Progenitor cell of endocrine pancreas (in vitro differentiated cells): ENCODE measurements around the gene CHGA. TPM values are rescaled to one million over a fixed set of nuclear protein-coding genes. Genes with fewer than 3 reads are reported as not detected.

ENCODE experiments used
- DNase-seq: peaks from one replicate; pipeline ENCODE4 v3.0.0; 2021; ENCODE audit warnings: low spot score; ENCODE audit not compliant: unreplicated experiment
- H3K27ac Mint-ChIP-seq: 2 replicates; pipeline ENCODE4 v1.8.0; 2021; ENCODE audit warnings: mild to moderate bottlenecking, moderate library complexity, mixed read lengths
- H3K27me3 Mint-ChIP-seq: 2 replicates; pipeline ENCODE4 v1.8.0; 2021; ENCODE audit warnings: mixed read lengths
- H3K36me3 Mint-ChIP-seq: 2 replicates; pipeline ENCODE4 v1.8.0; 2022; ENCODE audit warnings: mixed read lengths; ENCODE audit not compliant: insufficient read depth
- H3K4me1 Mint-ChIP-seq: 2 replicates; pipeline ENCODE4 v1.8.0; 2021; ENCODE audit warnings: low read depth, mixed read lengths
- H3K4me3 Mint-ChIP-seq: 2 replicates; pipeline ENCODE4 v1.8.0; 2021; ENCODE audit warnings: low read depth, mild to moderate bottlenecking, moderate library complexity, mixed read lengths
- H3K9me3 Mint-ChIP-seq: 2 replicates; pipeline ENCODE4 v1.8.0; 2021; ENCODE audit warnings: low read depth, mixed read lengths
- CTCF ChIP-seq: fragments of 200-600 bp; sonication (generic); IDR thresholded peaks from one replicate; pipeline ENCODE4 v1.5.0; 2021; ENCODE audit warnings: antibody characterized with exemption, mild to moderate bottlenecking; ENCODE audit not compliant: unreplicated experiment
- long read RNA-seq: library from polyadenylated mRNA; unstranded; transcript quantifications from one replicate; pipeline ENCODE4 v2.0.0, GENCODE V29; 2020
- total RNA-seq: library from RNA; stranded (reverse); gene quantifications from 2 replicates; pipeline ENCODE4 v1.2.1, GENCODE V29; 2021

The CHGA gene
- 1,495 and 1,590 TPM in 2 replicates for total RNA-seq
- long read RNA-seq, transcript CHGA-201 (8 exons, 2,063 nt) = major isoform, 21 of 69 reads
- long read RNA-seq, partial matches to known transcripts = 31 of 69 reads
- long read RNA-seq, other reads (novel, unspliced or antisense) = 17 of 69 reads

GRCh38 chr14:92922883-92923743 is at the start of gene CHGA:
CHGA (plus strand) TSS chr14:92923150; CDS start chr14:92923360, 210 bp downstream.
- Mint-ChIP-seq H3K36me3 (no peaks in the 10 kb centered on the region), H3K27me3 (peaks cover 51% of the 10 kb centered on the region), H3K27ac (peak within 1 kb of the TSS; percentile 27), H3K4me1 (peaks cover 5% of the 10 kb centered on the region), H3K4me3 (peak within 1 kb of the TSS; percentile 82), H3K9me3 (no peaks in the 10 kb centered on the region)
- peak; percentile 88 for DNase-seq
- no peak for TF ChIP-seq CTCF

- peaks cover 17% of the 10 kb centered on the region for H3K4me1 Mint-ChIP-seq
- TF ChIP-seq CTCF = no peak
- no peaks in the 10 kb centered on the region for H3K9me3 Mint-ChIP-seq
- no peak overlapping the region for H3K4me3 Mint-ChIP-seq
- H3K27me3 Mint-ChIP-seq = no peaks in the 10 kb centered on the region
- DNase-seq = no peak
- peak overlapping the region; percentile 7 for H3K27ac Mint-ChIP-seq
- no peaks in the 10 kb centered on the region for H3K36me3 Mint-ChIP-seq
These were observed 47.8 kb upstream of the CHGA start for GRCh38 chr14:92874962-92875661.

GRCh38 chr14:92877757-92878431 is 45.1 kb upstream of the CHGA start:
- Mint-ChIP-seq H3K4me1 (peaks cover 20% of the 10 kb centered on the region), H3K9me3 (no peaks in the 10 kb centered on the region), H3K27me3 (peaks cover 4% of the 10 kb centered on the region), H3K4me3 (no peak overlapping the region), H3K36me3 (no peaks in the 10 kb centered on the region), H3K27ac (peak overlapping the region; percentile 17)
- no peak for TF ChIP-seq CTCF
- DNase-seq = no peak

GRCh38 chr14:92880351-92880750 is 42.6 kb upstream of the CHGA start:
- H3K36me3 Mint-ChIP-seq = no peaks in the 10 kb centered on the region
- H3K27me3 Mint-ChIP-seq = peaks cover 8% of the 10 kb centered on the region
- H3K9me3 Mint-ChIP-seq = no peaks in the 10 kb centered on the region
- no peak overlapping the region for H3K27ac Mint-ChIP-seq
- no peak for DNase-seq
- no peak for TF ChIP-seq CTCF
- no peak overlapping the region for H3K4me3 Mint-ChIP-seq
- H3K4me1 Mint-ChIP-seq = peaks cover 15% of the 10 kb centered on the region

- Mint-ChIP-seq H3K27ac (peak overlapping the region; percentile 0), H3K36me3 (no peaks in the 10 kb centered on the region), H3K4me3 (no peak overlapping the region), H3K27me3 (peaks cover 11% of the 10 kb centered on the region), H3K4me1 (peaks cover 16% of the 10 kb centered on the region), H3K9me3 (no peaks in the 10 kb centered on the region)
- peak; percentile 47 for TF ChIP-seq CTCF
- no peak for DNase-seq
These were observed 42.1 kb upstream of the CHGA start for GRCh38 chr14:92880851-92881250.
